ENCODE measurements around the gene NCAM1. TPM values are rescaled to one million over a fixed set of nuclear protein-coding genes. Genes with fewer than 3 reads are reported as not detected.

NCAM1 gene
- polyA plus RNA-seq, 2 of the 4 experiments (the other 2 are of a cell fraction): 0.01 to 0.12 TPM

- H3K4me1 ChIP-seq: peaks cover 10% of the 10 kb centered on the region; the same call in 2 of the 3 replicates
- H3K27ac ChIP-seq: no peak overlapping the region
- no peaks in the 10 kb centered on the region for H3K9me3 ChIP-seq
- DNase-seq (ENCODE audit: low read depth in 1 of 2, low spot score in 1 of 2) (no peak), FAIRE-seq (no peak), ATAC-seq (no peak)
- TF ChIP-seq EP300 (IDR thresholded peaks at IDR 0.05) (no peak), BHLHE40 (IDR thresholded peaks at IDR 0.05; ENCODE audit: low read depth, low read length) (no peak), EHF (CRISPR knock-in tag; IDR thresholded peaks at IDR 0.05) (no peak), KDM1A (IDR thresholded peaks at IDR 0.05; ENCODE audit: low read depth) (no peak), EHMT2 (IDR thresholded peaks at IDR 0.05; ENCODE audit: low read depth) (no peak), RAD21 (conservative IDR thresholded peaks at IDR 0.05 in 1 of 2, IDR thresholded peaks at IDR 0.05 in 1 of 2) (no peak)
- CTCF ChIA-PET: interaction anchor here (0.7 to 1.7 kb wide), 8 partner anchors 8 to 947 kb away, joined by 3 to 10 read pairs (median 4); no protein-coding TSS in a partner anchor
- peak overlapping the region; percentile 71 for H3K4me2 ChIP-seq
- WGBS (ENCODE audit: missing lambda C conversion rate): 78% methylated on average over 3 of the region's 3 CpGs
- POLR2A ChIA-PET: no interaction called here
- no peak overlapping the region; the same call in 2 of the 3 replicates for H3K4me3 ChIP-seq
Measured at GRCh38 chr11:113313601-113314000, 352.4 kb downstream of the NCAM1 start.

GRCh38 chr11:113314065-113314388 is 352.8 kb downstream of the NCAM1 start:
- no peak for ATAC-seq
- TF ChIP-seq KDM5A (IDR thresholded peaks at IDR 0.05) (no peak), RAD21 (conservative IDR thresholded peaks at IDR 0.05 in 1 of 2, IDR thresholded peaks at IDR 0.05 in 1 of 2) (no peak), CBX8 (IDR thresholded peaks at IDR 0.05) (no peak), HOXB5 (CRISPR knock-in tag; IDR thresholded peaks at IDR 0.05) (no peak), ZC3H11A (IDR thresholded peaks at IDR 0.05) (no peak), HES2 (IDR thresholded peaks at IDR 0.05) (no peak), NR3C1 (IDR thresholded peaks at IDR 0.05) (no peak), HDAC2 (IDR thresholded peaks at IDR 0.05) (no peak), ATOH8 (CRISPR knock-in tag; IDR thresholded peaks at IDR 0.05; ENCODE audit: low read depth) (no peak), MYC (IDR thresholded peaks at IDR 0.05; ENCODE audit: borderline replicate concordance, low read length) (no peak), FOSL2 (IDR thresholded peaks at IDR 0.05) (no peak), FOSL2 (CRISPR knock-in tag; IDR thresholded peaks at IDR 0.05) (no peak), POLR2A (IDR thresholded peaks at IDR 0.05; ENCODE audit: low read length) (no peak), ZSCAN20 (CRISPR knock-in tag; IDR thresholded peaks at IDR 0.05) (no peak), BCL3 (IDR thresholded peaks at IDR 0.05) (no peak), HEYL (CRISPR knock-in tag; IDR thresholded peaks at IDR 0.05) (no peak), TFCP2L1 (CRISPR knock-in tag; IDR thresholded peaks at IDR 0.05) (no peak), ELK1 (IDR thresholded peaks at IDR 0.05; ENCODE audit: low read depth, low read length) (no peak)
- WGBS (ENCODE audit: missing lambda C conversion rate): 13% methylated on average over 9 of the region's 9 CpGs
- ChIA-PET CTCF (interaction anchor here (1.1 to 1.7 kb wide), 5 partner anchors 9 to 946 kb away, joined by 3 to 10 read pairs (median 4); no protein-coding TSS in a partner anchor), POLR2A (interaction anchor here (0.9 kb wide), 1 partner anchor 474 kb away, joined by 3 read pairs; no protein-coding TSS in a partner anchor)
- DNase-seq (ENCODE audit: low read depth in 1 of 2, low spot score in 1 of 2): no peak
- H3K9me3 ChIP-seq: no peaks in the 10 kb centered on the region
- FAIRE-seq: no peak
- peaks cover 10% of the 10 kb centered on the region; the same call in 2 of the 3 replicates for H3K4me1 ChIP-seq
- peak overlapping the region in 1 of 2 experiments; percentile 56; a peak in 2 of 6 replicates for H3K27ac ChIP-seq
- H3K4me3 ChIP-seq: peak overlapping the region; percentile 68
- H3K4me2 ChIP-seq: peak overlapping the region; percentile 71

All from A549 (cell line).